ENCODE data around the gene GSE1.
A peak's percentile ranks its signal among the peaks of the same experiment; 100 is the strongest.

Gene GSE1

GRCh38 chr16:85657996-85658395, 44.9 kb downstream of the GSE1 start:
- TF ChIP-seq, protein P1, sequence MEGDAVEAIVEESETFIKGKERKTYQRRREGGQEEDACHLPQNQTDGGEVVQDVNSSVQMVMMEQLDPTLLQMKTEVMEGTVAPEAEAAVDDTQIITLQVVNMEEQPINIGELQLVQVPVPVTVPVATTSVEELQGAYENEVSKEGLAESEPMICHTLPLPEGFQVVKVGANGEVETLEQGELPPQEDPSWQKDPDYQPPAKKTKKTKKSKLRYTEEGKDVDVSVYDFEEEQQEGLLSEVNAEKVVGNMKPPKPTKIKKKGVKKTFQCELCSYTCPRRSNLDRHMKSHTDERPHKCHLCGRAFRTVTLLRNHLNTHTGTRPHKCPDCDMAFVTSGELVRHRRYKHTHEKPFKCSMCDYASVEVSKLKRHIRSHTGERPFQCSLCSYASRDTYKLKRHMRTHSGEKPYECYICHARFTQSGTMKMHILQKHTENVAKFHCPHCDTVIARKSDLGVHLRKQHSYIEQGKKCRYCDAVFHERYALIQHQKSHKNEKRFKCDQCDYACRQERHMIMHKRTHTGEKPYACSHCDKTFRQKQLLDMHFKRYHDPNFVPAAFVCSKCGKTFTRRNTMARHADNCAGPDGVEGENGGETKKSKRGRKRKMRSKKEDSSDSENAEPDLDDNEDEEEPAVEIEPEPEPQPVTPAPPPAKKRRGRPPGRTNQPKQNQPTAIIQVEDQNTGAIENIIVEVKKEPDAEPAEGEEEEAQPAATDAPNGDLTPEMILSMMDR (IDR thresholded peaks at IDR 0.05) = no peak

GRCh38 chr16:85658504-85659326, 45.6 kb downstream of the GSE1 start:
- TF ChIP-seq, protein P1 (IDR thresholded peaks at IDR 0.05) = no peak

DNA sequence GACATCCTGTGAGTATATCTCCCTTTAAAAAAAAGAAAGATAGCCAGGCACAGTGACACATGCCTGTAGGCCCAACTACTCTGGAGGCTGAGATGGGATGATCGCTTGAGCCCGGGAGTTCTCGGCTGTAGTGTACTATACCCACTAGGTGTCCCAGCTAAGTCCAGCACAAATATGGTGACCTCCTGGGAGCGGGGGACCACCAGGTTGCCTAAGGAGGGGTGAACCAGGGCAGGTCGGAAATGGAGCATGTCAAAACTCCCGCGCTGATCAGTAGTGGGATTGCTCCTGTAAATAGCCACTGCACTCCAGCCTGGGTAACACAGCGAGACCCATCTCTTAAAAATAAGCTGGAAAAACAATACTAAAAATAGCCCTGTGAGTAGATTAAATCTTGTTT, 46.2 kb downstream of the GSE1 start:
- TF ChIP-seq, protein P1 (IDR thresholded peaks at IDR 0.05) = no peak

GRCh38 chr16:85659805-85660511, 46.8 kb downstream of the GSE1 start:
- TF ChIP-seq, protein P1 (IDR thresholded peaks at IDR 0.05) = peak; percentile 92

- TF ChIP-seq, protein P1 (IDR thresholded peaks at IDR 0.05) = no peak
Measured at GRCh38 chr16:85660843-85661739, 48.0 kb downstream of the GSE1 start.

- TF ChIP-seq, protein P1 (IDR thresholded peaks at IDR 0.05) = no peak
Measured at GRCh38 chr16:85661740-85662481, 48.8 kb downstream of the GSE1 start.

- TF ChIP-seq, protein P1 (IDR thresholded peaks at IDR 0.05) = no peak
Measured at GRCh38 chr16:85662482-85662812, 49.3 kb downstream of the GSE1 start.
